ENCODE measurements around the gene COL5A2.

DNA sequence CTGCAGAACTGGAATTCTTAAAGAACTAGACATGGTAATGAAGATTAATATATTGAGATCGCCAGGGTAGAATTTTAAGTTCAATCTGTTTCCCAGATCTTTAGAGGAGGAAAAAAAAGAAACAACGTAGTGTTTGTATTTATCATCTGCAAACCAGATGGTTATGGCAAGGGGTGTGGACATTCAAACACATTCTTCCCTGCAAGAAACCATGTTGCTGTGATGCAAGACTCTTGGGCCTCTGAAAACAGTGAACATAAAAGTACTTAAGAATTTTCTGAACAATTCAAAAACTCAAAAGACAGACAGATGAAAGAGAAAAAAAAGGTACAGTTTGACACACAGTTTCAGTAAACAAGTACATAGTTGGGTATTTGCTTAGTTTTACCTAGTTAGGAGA lies 35.6 kb downstream of the COL5A2 start:
- no peak for TF ChIP-seq EZH2 (IDR thresholded peaks at IDR 0.05; ENCODE audit: low read length)
- no peak for TF ChIP-seq CTCF (optimal IDR thresholded peaks at IDR 0.05 in 1 of 3, IDR thresholded peaks at IDR 0.05 in 1 of 3, conservative IDR thresholded peaks at IDR 0.05 in 1 of 3; ENCODE audit: extremely low read depth in 1 of 3, insufficient read depth in 2 of 3, low read length in 3 of 3)
